Hippocampal formation (tissue), 2 donors: ENCODE measurements around the gene APLNR.

ENCODE experiments used
- DNase-seq, 2 donors: peaks; one replicate each; lab custom pipeline; 2025; lab: John Stamatoyannopoulos, UW

Gene APLNR

DNA sequence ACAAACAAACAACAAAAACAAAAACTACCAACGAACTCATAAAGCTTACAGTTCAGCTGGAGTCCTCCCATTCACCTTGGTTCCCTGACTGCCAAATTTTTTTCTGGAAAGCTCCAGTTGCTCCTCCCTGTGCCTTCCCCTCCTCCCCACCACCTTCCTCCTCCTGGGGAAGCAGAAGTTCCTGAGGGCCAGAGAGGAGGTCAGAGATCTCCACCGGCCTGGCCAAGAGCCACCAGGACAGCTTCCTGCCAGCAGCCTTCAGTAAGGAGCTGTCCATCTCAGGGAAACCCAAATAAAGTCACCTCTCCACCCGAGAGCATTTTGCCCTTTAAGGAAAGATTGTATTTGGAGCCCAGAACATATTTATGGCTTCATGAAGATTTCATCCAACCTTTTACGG lies 20.0 kb downstream of the APLNR start:
- no peak for DNase-seq

DNA sequence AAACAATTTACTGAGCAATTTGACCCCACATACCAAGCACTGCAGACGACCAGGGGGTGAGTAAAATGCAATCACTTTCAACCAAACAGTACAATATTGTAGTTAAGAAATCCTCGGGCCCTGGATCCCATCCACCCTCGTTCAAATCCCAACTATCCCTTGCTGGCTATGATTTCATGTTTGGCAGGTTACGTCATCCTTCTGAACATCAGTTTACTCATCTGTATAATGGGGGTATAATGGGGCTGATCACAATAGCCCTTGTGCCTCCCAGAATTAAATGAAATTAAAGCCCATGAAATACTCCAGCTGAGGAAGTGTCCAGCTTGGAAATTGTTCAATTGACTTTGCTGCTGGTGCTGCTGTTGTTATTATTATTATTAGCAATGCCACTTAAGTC lies 20.6 kb downstream of the APLNR start:
- DNase-seq, result no peak

DNA sequence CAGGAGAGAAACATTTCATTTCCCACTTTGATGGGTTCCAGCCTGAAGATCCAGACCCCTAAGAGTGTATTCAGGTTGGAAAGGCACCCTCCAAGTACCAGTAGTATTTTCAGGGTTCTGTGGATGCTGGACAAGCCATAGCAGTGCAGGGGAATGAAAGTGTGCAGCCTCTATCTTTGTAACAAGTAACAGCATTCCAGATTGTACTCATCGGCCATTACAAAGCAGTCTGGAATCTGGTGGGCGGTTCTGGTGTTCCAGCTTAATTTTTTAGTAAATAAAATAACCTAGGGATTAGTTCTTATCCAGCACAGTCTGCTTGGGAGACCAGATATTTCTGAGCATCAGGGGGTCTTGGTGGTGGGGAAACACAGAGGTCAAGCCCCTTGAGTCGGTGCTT lies 22.6 kb downstream of the APLNR start:
- no peak for DNase-seq

DNA sequence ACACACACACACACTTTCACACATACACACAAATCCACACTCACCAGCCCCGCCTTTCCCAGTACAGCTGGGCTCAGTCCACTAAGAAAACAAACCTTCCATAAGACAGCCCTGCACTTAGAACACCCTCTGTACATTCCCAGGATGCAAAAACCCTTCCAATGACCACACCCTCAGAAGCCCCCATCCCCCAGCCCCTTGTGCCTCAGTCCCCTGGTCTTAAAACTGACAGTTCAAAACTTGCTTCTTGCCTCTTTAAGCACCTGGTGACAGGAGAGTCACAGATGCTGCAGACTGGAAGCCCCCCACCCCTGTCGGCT lies 23.0 kb downstream of the APLNR start:
- no peak for DNase-seq

DNA sequence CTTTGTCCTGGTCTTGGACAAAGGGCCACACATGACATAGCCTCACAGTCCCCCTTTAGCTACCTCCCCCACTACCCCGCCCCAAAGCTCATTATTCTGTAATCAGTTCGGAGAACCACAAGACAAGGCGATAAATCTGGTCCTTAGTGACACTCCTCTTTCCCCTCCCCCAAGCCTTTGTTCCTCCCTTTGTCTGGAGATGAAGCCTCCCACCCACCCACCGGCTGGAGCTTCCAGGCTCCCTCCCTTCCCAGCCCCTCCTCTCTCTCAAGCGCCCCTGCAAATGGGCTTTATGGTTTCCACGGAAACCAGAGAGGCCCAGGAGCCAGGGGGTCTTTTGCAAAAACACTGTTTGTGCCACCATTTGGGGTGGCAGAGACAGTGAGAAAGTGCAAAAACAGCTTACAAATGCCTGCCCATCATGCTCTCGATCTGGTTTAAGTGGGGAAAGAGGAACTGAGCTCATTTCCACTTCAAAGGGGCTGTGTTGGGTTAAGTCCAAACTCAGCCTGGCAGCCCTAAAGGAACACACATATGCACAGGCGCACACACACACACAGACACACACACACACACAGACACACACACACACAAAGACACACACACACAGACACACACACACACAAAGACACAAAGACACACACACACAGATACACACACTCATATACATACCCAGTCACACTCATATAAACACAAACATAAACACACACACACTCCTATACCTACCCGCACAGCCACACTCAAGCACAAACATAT lies 23.5 kb downstream of the APLNR start:
- no peak for DNase-seq

DNA sequence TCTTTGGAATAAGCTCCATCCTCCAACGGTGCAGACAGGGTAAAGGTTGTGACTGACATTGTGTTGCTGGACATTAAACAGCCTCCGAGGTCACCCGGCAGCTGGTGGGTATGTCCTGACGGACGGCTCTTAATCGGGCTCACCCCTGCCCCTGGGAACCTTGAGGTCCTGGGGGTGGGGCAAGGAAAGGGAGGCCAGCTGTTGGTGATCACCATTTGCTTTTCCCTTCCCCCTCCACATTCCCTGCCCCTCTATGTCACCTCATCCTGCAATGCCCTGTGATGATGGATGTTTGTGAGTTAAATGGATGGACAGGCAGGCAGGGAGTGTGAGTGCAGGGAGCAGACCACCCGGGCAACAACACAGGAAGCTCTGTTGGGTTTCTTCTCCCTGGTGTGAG lies 26.3 kb downstream of the APLNR start:
- DNase-seq, result no peak

DNA sequence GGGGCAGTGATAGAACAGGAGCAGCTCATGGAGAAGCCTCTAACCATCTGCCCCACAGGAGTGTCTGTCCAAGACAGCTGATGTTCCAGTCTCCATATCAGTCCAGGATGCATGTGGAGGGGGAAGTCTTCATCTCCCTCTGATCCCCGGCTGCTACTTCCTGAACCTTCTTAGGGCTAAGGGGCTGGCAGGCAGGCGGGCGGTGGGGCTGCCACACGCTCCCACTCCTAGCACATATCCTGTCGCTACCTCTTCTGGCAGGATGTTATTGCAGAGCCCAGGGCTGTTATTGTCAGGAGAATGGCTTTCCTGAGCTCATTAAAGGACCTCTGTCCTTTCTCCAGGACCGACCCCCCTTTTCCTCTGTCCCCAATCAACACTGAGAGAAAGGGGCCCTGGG lies 29.9 kb downstream of the APLNR start:
- no peak for DNase-seq

DNA sequence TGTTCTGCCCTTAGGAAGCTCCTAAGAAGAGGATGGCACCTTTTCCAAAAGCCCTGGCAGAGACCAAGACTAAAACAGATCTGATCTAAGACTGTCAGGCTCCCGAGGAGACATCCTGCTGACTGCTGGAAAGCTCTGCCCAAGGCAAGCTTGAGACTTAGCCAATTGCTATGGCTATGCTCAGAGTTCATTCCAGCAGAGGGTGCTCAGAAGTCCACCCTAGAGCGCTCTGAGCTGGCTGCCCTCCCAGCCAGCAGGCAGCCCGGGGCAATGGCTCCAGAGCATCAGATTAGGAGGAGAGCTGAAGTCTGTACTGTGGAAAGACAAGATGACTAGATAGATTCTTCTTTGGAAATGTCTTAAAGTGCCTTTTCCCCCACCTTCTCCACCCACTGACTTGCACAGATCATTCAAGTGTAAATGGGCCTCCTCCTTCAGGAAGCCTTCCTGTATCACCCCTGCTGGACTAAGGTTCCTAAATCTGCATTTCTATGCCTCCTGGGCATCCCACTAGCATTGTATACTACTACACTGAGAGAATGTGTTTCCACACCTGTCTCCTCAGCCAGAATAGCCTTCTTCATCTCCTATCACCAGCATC lies 31.9 kb downstream of the APLNR start:
- no peak for DNase-seq

DNA sequence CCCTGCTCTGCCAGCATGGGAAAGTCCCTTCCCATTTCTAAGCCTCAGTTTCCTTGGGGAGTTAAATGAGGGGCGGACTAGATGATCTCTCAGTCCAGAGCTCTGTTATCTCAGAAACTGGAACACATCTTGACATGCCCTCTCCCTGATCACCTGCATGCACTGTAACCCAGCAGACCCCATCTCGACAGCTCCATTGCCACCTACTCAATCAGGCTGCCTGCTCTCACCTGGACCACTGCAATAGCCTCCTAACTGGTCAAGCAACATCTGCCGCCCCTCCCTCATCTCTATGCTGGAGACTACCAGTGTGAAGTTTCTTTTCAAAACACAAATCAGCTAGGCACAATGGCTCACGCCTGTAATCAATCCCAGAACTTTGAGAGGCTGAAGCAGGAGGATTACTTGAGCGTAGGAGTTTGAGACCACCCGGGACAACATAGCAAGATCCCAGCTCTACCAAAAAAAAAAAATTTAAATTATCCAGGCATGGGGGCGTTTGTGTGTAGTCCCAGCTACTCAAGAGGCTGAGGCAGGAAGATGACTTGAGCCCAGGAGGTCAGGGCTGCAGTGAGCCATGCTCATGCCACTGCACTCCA lies 33.1 kb downstream of the APLNR start:
- DNase-seq, result no peak

DNA sequence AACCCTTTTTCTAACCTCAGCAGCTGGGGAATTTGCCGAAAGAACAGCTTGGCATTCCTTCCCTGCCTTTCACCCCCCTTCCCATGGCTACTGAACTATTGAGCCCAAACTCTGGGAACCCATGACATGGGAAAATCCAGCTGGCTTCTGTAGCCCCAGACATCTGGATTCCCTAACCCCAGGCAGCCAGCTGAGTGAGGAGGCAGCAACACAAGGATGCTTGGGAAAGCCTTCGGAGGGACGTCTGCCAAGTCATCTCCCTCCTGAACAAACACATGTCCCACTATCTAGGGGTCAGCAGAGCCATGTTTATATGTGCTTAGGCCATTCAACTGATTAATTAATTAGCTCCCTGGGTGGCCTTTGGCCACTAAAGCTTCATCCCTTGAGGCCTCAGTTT lies 33.7 kb downstream of the APLNR start:
- no peak for DNase-seq

DNA sequence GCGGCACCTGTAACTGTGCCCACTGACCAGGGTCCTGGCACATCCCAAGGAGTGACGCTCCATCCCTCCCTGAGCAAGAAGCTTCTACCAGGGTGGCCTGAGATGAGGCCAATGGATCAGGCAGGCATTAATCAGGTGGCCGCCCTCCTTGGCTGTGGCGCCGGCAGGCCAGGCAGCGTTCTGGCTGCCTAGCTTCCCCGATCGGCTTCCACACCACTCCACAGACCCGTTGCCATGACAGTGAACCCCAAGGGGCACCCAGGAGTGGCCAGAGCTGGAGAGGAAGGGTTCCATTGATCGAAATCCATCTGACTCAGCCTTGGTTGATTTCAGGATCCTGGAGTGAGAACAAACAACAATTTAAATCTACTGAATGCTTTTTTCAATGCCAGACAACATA lies 34.8 kb downstream of the APLNR start:
- DNase-seq, result peak in 1 of 2 donors; percentile 14

DNA sequence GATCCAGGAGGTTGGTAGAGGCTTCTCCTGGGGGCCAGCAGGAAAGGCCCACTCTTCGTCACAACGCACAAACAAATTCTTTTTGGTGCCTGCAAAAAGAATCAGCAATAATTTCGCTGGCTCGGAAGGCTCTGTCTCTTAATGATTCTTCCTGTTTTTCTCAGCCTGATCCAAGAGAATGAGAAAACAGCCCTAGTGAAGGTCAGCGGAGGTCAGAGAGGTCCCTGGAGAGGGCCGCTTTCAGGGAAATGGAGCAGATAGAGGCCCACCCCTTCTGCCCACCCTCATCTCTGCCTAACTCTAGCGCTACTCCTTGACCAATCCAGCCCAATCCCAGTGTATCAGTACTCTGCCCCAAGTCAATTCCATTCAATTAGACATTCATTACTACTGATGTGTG lies 36.1 kb downstream of the APLNR start:
- no peak for DNase-seq

DNA sequence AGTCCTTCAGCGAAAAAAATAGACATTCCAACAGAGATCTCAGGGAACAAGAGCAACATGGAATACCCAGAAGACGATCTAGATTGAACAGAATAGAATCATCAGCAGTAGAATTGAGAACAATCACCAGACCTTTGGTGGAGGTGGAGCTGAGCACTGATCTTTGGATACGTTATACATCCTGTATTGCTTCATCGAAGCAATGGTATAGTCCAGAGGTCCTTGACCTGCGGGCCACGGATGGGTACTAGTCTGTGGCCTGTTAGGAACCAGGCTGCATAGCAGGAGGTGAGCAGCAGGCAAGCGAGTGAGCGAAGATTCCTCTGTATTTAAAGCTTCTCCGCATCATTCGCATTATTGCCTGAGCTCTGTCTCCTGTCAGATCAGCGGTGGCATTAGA lies 37.7 kb downstream of the APLNR start:
- DNase-seq, result no peak

DNA sequence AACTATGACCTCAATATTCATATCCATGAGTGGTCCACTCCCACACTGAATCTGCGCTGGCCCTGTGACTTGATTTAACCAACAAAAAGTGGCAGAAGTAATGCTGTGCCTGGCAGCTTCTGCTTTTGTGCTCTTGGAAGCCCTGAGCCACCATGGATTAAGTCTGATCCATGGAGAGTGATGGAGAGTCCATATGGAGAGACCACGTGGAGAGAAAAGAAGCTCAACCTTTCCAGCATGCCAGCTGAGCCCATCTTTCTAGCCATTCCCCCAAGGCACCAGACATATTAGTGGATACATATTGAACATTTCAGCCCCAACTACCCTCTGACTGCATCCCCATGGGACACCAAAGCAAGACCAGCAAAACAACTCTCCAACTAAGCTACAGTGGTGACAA lies 39.3 kb downstream of the APLNR start:
- no peak for DNase-seq

DNA sequence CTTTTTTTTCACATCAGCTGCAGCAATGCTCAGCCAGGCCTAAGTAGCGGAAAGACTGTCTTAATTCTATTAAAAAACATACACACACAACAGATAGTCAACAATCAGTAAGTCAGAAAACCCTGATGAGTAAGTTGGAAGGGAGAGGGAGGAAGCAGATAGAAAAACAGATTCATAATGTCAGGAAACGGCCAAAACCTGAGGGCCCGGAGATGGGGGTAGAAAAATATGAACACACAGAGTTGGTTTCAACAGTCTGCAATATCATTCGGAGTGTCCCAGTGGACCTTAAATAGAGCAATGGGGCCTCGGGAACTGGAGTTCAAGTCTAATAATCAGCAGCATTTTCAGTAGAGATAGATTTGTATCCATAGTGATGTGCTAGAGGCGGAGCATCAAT lies 40.5 kb downstream of the APLNR start:
- no peak for DNase-seq

DNA sequence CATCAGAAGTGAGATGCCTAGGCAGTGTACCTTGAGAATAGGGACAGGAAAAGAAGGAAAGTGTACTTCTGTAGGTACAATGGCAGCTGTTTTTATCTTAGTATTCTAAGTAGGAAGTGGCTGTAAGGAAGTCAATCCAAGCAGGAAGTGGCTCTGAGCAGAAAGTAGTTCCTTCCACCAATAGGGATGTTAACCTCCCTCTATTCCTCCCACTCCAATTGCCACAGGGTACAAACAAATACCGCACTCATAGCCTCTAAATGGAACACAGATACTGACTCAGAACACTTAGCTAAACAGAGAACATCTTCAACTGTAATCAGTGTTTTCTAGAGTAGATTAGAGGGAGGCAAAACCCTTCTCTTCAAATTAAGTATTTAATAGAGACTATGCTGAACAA lies 44.7 kb downstream of the APLNR start:
- no peak for DNase-seq

DNA sequence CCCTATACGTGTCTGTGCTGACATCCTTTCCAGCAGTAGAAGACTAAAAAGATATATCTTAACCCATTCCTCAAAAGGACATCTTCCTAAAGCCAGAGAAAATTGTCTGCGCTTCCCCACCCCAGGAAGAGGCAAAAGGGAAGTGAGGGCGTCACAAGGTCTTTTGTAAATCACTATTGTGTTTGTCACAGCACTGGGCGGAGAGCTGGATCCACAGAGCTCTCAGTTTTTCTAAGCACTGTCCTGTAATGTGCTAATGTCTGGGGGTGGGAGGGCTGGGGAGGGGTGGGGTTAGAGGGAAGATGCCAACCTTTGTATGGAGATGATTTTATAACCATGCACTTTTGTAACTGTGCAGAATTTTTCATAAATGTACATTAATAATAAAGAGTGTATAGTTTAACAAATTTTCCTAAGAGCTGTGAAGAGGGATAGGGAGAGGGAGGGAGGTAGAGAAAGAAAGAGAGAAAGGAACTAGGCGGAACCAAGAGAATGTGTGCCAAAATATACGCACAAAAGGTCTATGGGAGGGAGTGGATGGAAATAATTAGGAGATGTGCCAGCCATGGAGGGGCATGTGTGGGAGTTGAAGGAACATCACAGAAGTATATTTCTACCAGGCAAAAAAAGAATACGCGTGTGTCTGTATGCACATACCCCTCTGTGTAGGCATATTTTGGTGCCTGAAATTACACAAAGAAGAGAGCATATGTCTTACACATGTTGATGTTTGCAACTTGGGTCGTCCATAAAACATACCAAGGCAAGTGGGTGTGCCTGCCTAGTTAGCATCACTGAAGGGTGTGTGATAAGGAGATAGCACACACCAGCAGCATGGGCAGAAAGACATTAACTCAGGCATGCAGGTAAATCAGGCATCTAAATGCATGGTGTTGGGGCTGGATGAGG lies 45.5 kb downstream of the APLNR start:
- no peak for DNase-seq

DNA sequence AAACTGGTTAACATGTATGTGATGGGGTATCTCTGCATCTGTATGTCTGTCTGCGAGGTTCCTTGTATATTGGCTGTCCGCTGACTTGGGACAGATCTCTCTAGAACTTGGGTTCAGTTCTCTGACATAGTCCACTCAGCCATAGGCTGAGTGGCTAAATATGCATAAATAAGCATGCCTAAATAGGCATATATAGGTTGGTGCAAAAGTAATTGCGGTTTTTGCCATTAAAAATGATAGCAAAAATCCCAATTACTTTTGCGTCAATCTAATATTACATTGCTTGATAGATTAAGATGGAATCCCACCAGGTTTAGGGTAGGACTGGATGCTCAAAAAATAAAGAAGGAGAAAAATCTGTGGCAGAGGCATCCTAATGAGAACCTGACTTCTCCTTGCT lies 46.5 kb downstream of the APLNR start:
- DNase-seq, result no peak
